Bronchial epithelial cell (primary cell): Measurements from ENCODE around the gene ARID3A. TPM values are rescaled to one million over a fixed set of nuclear protein-coding genes. Genes with fewer than 3 reads are reported as not detected.

Experiments used
- DNase-seq: peaks from one replicate; pipeline ENCODE4 v3.0.0-alpha.2; 2010; ENCODE audit warnings: low read depth
- FAIRE-seq: peaks from 2 replicates; lab custom pipeline; 2011; peaks lifted over from hg19 to GRCh38; lab: Jason Lieb, UNC
- H3K27me3 ChIP-seq: 2 replicates; pipeline ENCODE4 v1.5.1; 2011; ENCODE audit warnings: low read length; ENCODE audit not compliant: control insufficient read depth, insufficient read depth
- H3K36me3 ChIP-seq: 2 replicates; pipeline ENCODE4 v1.5.1; 2011; ENCODE audit warnings: low read length; ENCODE audit not compliant: control insufficient read depth, insufficient read depth
- H3K4me3 ChIP-seq: 2 replicates; pipeline ENCODE4 v1.5.1; 2011; ENCODE audit warnings: mild to moderate bottlenecking, low read depth, low read length, control low read depth
- total RNA-seq: library from RNA; depleted of rRNA; stranded (reverse); fragments of >200 nt; gene quantifications from 2 replicates; pipeline ENCODE4 v1.2.1, GENCODE V29; 2014
- TF ChIP-seq, protein P1 (sequence below): IDR thresholded peaks from 2 replicates; pipeline ENCODE4 v1.5.1; 2011; ENCODE audit warnings: mild to moderate bottlenecking, moderate library complexity, low read length, control low read depth, inconsistent platforms; ENCODE audit not compliant: insufficient read depth, severe bottlenecking

ARID3A gene
- total RNA-seq, 1 donor from 2014 or later, result 15.8 TPM

DNA sequence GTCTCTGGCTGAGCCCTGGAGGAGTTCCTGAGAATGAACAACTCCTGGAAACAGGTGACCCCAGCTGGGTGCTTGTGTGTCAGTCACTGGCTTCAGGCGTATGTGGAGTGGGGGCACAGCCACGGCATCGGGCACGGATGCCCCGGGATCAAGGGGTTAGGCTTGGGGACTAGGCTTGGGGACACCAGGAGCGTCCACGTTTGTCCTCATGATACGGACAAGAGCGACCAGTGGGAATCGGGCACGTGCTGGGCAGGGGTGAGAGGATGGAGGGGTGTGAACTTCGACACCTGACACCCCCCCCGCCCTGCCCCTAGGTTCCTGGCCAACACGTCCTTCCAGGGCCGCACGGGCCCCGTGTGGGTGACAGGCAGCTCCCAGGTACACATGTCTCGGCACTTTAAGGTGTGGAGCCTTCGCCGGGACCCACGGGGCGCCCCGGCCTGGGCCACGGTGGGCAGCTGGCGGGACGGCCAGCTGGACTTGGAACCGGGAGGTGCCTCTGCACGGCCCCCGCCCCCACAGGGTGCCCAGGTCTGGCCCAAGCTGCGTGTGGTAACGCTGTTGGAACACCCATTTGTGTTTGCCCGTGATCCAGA lies 78.5 kb downstream of the ARID3A start:
- TF ChIP-seq, protein P1, sequence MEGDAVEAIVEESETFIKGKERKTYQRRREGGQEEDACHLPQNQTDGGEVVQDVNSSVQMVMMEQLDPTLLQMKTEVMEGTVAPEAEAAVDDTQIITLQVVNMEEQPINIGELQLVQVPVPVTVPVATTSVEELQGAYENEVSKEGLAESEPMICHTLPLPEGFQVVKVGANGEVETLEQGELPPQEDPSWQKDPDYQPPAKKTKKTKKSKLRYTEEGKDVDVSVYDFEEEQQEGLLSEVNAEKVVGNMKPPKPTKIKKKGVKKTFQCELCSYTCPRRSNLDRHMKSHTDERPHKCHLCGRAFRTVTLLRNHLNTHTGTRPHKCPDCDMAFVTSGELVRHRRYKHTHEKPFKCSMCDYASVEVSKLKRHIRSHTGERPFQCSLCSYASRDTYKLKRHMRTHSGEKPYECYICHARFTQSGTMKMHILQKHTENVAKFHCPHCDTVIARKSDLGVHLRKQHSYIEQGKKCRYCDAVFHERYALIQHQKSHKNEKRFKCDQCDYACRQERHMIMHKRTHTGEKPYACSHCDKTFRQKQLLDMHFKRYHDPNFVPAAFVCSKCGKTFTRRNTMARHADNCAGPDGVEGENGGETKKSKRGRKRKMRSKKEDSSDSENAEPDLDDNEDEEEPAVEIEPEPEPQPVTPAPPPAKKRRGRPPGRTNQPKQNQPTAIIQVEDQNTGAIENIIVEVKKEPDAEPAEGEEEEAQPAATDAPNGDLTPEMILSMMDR, result no peak
- FAIRE-seq, result no peak
- Histone ChIP-seq H3K27me3 (peaks cover 6% of the 10 kb centered on the region), H3K4me3 (no peak overlapping the region), H3K36me3 (peaks cover 1% of the 10 kb centered on the region)
- no peak for DNase-seq

DNA sequence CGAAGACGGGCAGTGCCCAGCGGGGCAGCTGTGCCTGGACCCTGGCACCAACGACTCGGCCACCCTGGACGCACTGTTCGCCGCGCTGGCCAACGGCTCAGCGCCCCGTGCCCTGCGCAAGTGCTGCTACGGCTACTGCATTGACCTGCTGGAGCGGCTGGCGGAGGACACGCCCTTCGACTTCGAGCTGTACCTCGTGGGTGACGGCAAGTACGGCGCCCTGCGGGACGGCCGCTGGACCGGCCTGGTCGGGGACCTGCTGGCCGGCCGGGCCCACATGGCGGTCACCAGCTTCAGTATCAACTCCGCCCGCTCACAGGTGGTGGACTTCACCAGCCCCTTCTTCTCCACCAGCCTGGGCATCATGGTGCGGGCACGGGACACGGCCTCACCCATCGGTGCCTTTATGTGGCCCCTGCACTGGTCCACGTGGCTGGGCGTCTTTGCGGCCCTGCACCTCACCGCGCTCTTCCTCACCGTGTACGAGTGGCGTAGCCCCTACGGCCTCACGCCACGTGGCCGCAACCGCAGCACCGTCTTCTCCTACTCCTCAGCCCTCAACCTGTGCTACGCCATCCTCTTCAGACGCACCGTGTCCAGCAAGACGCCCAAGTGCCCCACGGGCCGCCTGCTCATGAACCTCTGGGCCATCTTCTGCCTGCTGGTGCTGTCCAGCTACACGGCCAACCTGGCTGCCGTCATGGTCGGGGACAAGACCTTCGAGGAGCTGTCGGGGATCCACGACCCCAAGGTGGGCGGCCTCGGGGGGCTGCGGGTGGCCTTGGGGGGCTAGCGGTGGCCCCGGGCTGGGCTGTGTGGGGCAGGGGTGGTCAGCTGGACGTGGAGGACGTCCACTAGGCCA lies 79.2 kb downstream of the ARID3A start:
- no peak for FAIRE-seq
- TF ChIP-seq, protein P1, result no peak

DNA sequence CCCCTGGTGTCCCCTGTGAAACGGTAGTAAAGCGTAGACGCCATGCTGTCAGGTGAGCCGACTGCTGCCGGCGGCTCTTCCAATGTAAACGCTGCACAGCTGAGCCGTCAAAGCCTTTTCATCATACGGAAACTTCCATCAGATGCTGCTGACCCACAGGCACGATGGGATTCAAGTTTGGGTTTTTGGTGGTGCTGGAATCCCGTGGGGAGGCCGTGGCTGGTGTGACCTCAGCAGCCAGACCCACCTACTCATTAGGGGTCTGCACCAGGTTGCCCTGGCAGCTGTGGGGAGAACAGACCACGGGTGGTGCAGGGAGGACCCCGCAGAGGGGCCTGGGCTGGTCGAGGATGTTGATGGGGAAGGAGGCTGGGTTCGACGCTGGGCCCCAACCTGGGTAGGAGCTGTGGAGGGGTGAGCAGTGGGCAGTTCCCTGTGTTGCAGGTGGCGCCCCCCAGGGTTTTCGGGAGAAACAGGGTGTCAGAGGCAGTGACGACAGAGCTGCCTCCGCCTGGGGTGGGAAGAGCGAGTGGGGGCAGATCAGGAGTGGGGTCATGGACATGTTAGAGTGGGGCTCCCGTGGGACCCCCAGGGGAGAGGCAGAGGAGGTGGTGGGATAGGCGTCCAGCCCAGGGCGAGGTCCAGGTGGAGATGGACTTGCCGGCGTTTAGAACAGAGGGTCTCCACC lies 81.0 kb downstream of the ARID3A start:
- DNase-seq (no peak), FAIRE-seq (no peak)
- no peak overlapping the region for H3K4me3 ChIP-seq
- H3K36me3 ChIP-seq, result peaks cover 11% of the 10 kb centered on the region
- H3K27me3 ChIP-seq, result no peaks in the 10 kb centered on the region
- TF ChIP-seq, protein P1, result no peak

More for the DNA sequence above, 79.2 kb downstream of the ARID3A start:
- Histone ChIP-seq H3K4me3 (no peak overlapping the region), H3K36me3 (peaks cover 4% of the 10 kb centered on the region), H3K27me3 (peaks cover 5% of the 10 kb centered on the region)
- DNase-seq, result no peak

DNA sequence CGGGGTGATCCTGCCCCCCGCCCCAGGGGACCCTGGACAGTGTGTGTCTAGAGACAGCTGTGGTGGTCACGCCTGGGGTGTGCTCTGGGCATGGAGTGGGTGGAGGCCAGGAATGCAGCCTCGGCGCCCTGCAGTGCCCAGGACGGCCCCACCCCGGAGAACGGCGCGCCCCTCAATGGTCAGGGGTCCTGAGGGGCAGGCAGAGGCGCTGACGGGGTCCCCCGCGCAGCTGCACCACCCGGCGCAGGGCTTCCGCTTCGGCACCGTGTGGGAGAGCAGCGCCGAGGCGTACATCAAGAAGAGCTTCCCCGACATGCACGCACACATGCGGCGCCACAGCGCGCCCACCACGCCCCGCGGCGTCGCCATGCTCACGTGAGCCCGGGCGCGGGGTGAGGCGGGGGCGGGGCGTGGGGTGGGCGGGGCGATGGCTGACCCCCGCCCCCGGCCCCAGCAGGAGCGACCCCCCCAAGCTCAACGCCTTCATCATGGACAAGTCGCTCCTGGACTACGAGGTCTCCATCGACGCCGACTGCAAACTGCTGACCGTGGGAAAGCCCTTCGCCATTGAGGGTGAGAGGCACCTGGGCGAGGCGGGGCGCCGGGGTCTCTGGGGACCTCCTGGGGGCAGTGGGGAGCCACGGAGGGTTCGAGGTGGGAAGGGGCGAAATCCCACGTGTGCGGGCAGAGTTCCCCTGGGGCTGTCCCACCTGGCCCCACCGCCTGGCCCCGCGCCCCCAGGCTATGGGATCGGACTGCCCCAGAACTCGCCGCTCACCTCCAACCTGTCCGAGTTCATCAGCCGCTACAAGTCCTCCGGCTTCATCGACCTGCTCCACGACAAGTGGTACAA lies 81.8 kb downstream of the ARID3A start:
- no peak for FAIRE-seq
- TF ChIP-seq, protein P1, result no peak
- H3K36me3 ChIP-seq, result peaks cover 17% of the 10 kb centered on the region
- no peak overlapping the region for H3K4me3 ChIP-seq
- no peaks in the 10 kb centered on the region for H3K27me3 ChIP-seq
- DNase-seq, result no peak

DNA sequence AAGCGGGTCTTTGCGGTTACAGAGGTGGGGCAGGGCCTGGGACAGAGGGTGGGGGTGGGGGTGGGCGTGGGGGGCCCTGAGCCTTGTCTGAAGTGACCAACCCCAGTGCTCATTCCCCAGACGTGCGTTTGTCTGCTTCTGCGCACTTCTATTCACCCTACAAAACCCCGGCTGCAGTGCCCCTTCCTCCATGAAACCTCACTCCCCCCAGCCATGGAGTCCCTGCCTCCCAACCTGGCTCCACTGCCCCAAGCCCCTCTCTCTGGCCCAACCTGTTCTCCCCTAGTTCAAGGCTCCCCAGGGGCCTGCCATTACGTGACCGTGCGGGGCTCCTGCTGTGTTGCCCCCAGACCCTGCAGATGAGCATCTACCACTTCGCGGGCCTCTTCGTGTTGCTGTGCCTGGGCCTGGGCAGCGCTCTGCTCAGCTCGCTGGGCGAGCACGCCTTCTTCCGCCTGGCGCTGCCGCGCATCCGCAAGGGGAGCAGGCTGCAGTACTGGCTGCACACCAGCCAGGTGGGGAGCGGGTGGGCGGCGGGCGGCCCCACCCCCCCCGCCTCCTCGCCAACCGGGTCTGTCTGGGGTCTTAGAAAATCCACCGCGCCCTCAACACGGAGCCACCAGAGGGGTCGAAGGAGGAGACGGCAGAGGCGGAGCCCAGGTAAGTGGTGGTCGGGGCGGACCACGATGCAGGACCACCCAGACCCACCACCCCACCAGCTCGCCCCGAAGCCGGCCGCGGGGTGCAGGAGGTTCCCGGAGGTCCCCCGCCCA lies 82.6 kb downstream of the ARID3A start:
- Histone ChIP-seq H3K4me3 (no peak overlapping the region), H3K27me3 (no peaks in the 10 kb centered on the region), H3K36me3 (peaks cover 21% of the 10 kb centered on the region)
- DNase-seq (no peak), FAIRE-seq (no peak)
- TF ChIP-seq, protein P1, result no peak
